ENCODE data around the gene GIPC2.
"Not testable (repeated sequence)": the region's sequence is repeated elsewhere in the genome, so short reads cannot be mapped to it uniquely, and the experiment has no call there.

The GIPC2 gene

DNA sequence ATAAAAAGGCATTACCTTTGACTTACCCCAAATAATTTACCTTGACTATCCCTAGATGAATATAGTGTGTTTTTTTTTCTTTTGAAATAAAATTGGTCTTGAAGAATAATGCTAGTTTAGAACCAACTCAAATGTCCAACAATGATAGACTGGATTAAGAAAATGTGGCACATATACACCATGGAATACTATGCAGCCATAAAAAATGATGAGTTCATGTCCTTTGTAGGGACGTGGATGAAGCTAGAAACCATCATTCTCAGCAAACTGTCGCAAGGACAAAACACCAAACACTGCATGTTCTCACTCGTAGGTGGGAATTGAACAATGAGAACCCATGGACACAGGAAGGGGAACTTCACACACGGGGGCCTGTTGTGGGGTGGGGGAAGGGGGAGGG is 63.9 kb downstream of the GIPC2 start:
- not testable (repeated sequence) for H3K4me1 ChIP-seq (ENCODE audit: control insufficient read depth, insufficient read depth, low read length); H3K27me3 ChIP-seq (ENCODE audit: control insufficient read depth, insufficient read depth, low read length); H3K36me3 ChIP-seq (ENCODE audit: control insufficient read depth, insufficient read depth, low read length); H3K9ac ChIP-seq (ENCODE audit: low read length); H3K9me3 ChIP-seq (ENCODE audit: control insufficient read depth, low read length); H3K4me3 ChIP-seq (ENCODE audit: low read length)

GRCh38 chr1:78113156-78113916 is 67.6 kb downstream of the GIPC2 start:
- H3K27me3 ChIP-seq (ENCODE audit: control insufficient read depth, insufficient read depth, low read length), result no peaks in the 10 kb centered on the region
- H3K9ac ChIP-seq (ENCODE audit: low read length), result no peak overlapping the region
- no peaks in the 10 kb centered on the region for H3K36me3 ChIP-seq (ENCODE audit: control insufficient read depth, insufficient read depth, low read length)
- no peaks in the 10 kb centered on the region for H3K4me1 ChIP-seq (ENCODE audit: control insufficient read depth, insufficient read depth, low read length)
- no peak overlapping the region for H3K4me3 ChIP-seq (ENCODE audit: low read length)
- H3K9me3 ChIP-seq (ENCODE audit: control insufficient read depth, low read length), result no peaks in the 10 kb centered on the region

DNA sequence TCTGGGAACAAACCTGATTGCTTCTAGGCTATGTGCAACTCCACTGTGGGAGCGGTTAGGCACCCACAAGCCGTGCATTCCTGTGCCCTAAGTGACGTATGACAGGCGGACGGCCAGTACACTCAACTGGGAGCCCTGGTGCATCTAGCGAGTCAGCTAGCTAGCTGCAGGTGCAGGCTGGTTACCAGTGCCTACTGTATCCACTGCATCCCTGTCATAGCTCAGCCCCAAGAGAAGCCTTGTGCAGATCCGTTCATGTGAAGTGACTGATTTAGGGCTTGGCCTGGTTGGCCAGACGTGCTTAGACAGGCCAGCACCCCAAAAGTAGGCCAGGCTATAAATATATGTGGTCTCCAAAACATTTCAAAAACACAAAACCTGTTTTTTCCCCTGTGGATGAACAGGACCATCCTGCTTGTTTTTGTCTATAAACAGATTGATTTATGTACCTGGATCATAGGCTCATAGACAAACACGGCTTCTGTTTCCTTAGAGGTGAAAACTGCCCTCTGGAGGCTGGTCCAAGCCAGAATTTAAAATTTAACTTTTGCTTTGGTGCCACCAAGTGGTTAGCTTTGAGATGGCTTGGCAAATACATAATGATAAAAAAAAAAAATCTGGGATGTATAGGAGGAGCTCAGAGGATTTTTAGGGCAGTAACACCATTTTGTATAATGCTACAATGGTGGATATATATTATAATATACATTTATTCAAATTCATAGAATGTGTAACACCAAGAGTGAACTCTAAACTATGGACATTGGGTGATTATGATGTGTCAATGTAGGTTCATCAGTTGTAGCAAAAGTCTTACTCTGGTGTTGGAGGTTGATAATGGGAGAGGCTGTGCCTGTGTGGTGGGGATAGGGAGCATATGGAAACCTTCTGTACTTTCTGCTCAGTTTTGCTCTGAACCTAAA is 68.5 kb downstream of the GIPC2 start:
- H3K36me3 ChIP-seq (ENCODE audit: control insufficient read depth, insufficient read depth, low read length), result no peaks in the 10 kb centered on the region
- no peak overlapping the region for H3K4me3 ChIP-seq (ENCODE audit: low read length)
- H3K9ac ChIP-seq (ENCODE audit: low read length), result no peak overlapping the region
- H3K4me1 ChIP-seq (ENCODE audit: control insufficient read depth, insufficient read depth, low read length), result no peaks in the 10 kb centered on the region
- no peaks in the 10 kb centered on the region for H3K27me3 ChIP-seq (ENCODE audit: control insufficient read depth, insufficient read depth, low read length)
- H3K9me3 ChIP-seq (ENCODE audit: control insufficient read depth, low read length), result no peaks in the 10 kb centered on the region

DNA sequence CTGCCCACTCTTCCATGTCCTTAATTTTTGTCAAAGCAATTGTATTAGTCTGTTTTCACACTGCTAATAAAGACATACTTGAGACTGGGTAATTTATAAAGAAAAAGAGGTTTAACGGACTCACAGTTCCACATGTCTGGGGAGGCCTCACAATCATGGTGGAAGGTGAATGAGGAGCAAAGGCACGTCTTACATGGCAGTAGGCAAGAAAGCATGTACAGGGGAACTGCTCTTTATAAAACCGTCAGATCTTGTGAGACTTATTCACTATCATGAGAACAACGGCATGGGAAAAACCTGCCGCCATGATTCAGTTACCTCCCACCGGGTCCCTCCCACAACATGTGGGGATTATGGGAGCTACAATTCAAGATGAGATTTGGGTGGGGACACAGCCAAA is 74.7 kb downstream of the GIPC2 start:
- H3K9ac ChIP-seq (ENCODE audit: low read length); H3K9me3 ChIP-seq (ENCODE audit: control insufficient read depth, low read length); H3K4me1 ChIP-seq (ENCODE audit: control insufficient read depth, insufficient read depth, low read length); H3K27me3 ChIP-seq (ENCODE audit: control insufficient read depth, insufficient read depth, low read length); H3K4me3 ChIP-seq (ENCODE audit: low read length); H3K36me3 ChIP-seq (ENCODE audit: control insufficient read depth, insufficient read depth, low read length): not testable (repeated sequence)

GRCh38 chr1:78121710-78122109 is 75.9 kb downstream of the GIPC2 start:
- Histone ChIP-seq H3K36me3 (ENCODE audit: control insufficient read depth, insufficient read depth, low read length) (no peaks in the 10 kb centered on the region), H3K27me3 (ENCODE audit: control insufficient read depth, insufficient read depth, low read length) (no peaks in the 10 kb centered on the region), H3K9ac (ENCODE audit: low read length) (no peak overlapping the region), H3K4me1 (ENCODE audit: control insufficient read depth, insufficient read depth, low read length) (no peaks in the 10 kb centered on the region), H3K4me3 (ENCODE audit: low read length) (no peak overlapping the region), H3K9me3 (ENCODE audit: control insufficient read depth, low read length) (no peaks in the 10 kb centered on the region)

DNA sequence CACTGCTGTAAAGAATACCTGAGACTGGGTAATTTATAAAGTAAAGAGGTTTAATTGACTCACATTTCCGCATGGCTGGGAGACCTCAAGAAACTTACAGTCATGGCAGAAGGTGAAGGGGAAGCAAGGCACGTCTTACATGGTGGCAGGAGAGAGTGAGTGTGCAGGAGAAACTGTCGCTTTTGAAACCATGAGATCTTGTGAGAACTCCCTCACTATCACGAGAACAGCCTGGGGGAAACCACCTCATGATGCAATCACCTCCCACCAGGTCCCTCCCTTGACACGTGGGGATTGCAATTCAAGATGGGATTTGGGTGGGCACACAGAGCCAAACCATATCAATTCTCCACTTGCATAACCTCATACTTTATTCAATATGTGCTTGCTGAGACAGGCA is 76.6 kb downstream of the GIPC2 start:
- Histone ChIP-seq H3K9me3 (ENCODE audit: control insufficient read depth, low read length) (no peaks in the 10 kb centered on the region), H3K4me1 (ENCODE audit: control insufficient read depth, insufficient read depth, low read length) (no peaks in the 10 kb centered on the region), H3K4me3 (ENCODE audit: low read length) (no peak overlapping the region), H3K36me3 (ENCODE audit: control insufficient read depth, insufficient read depth, low read length) (no peaks in the 10 kb centered on the region), H3K9ac (ENCODE audit: low read length) (no peak overlapping the region), H3K27me3 (ENCODE audit: control insufficient read depth, insufficient read depth, low read length) (no peaks in the 10 kb centered on the region)

DNA sequence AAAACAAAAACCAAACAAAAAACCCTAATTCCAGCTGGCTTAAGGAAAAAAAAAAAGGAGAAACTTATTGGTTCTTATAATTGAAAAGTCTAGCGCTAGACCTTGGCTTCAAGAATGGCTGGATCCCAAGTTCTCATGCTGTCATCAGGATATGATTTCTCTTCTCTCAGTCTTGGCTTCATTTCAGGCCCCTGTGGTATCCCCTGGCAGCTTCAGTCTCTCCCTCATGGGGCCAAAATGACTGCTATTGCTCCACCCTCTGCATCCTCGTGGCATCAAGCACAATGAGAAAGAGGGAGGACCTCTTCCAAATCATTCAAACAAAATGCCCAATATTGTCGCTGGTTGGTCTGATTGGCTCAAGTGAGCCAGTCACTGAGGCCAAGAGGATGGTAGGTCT is 80.7 kb downstream of the GIPC2 start:
- H3K27me3 ChIP-seq (ENCODE audit: control insufficient read depth, insufficient read depth, low read length), result no peaks in the 10 kb centered on the region
- H3K4me3 ChIP-seq (ENCODE audit: low read length), result no peak overlapping the region
- no peaks in the 10 kb centered on the region for H3K4me1 ChIP-seq (ENCODE audit: control insufficient read depth, insufficient read depth, low read length)
- H3K9me3 ChIP-seq (ENCODE audit: control insufficient read depth, low read length), result no peaks in the 10 kb centered on the region
- no peak overlapping the region for H3K9ac ChIP-seq (ENCODE audit: low read length)
- no peaks in the 10 kb centered on the region for H3K36me3 ChIP-seq (ENCODE audit: control insufficient read depth, insufficient read depth, low read length)

- Histone ChIP-seq H3K27me3 (ENCODE audit: control insufficient read depth, insufficient read depth, low read length) (no peaks in the 10 kb centered on the region), H3K9ac (ENCODE audit: low read length) (no peak overlapping the region), H3K9me3 (ENCODE audit: control insufficient read depth, low read length) (no peaks in the 10 kb centered on the region), H3K4me1 (ENCODE audit: control insufficient read depth, insufficient read depth, low read length) (no peaks in the 10 kb centered on the region), H3K4me3 (ENCODE audit: low read length) (no peak overlapping the region), H3K36me3 (ENCODE audit: control insufficient read depth, insufficient read depth, low read length) (no peaks in the 10 kb centered on the region)
These were observed 86.6 kb downstream of the GIPC2 start for GRCh38 chr1:78132174-78132947.

DNA sequence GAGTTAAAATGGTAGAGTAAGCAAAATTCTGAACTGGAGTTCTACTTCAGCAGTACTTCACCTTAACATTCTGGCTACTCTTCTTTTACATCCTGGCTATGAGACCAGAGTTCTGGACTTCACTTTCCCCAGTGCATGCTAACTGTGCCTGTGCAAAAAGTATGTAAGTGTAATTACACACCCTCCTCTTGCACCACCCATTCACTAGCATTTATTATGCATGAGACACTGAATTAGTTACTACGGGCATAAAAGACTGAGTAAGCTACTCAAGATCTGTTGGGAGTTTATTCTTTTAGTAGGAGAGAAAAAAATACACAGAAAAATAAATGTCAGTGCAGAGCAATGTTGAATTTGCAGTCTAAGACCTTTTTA is 87.2 kb downstream of the GIPC2 start:
- no peaks in the 10 kb centered on the region for H3K36me3 ChIP-seq (ENCODE audit: control insufficient read depth, insufficient read depth, low read length)
- no peak overlapping the region for H3K9ac ChIP-seq (ENCODE audit: low read length)
- no peaks in the 10 kb centered on the region for H3K4me1 ChIP-seq (ENCODE audit: control insufficient read depth, insufficient read depth, low read length)
- H3K4me3 ChIP-seq (ENCODE audit: low read length), result no peak overlapping the region
- no peaks in the 10 kb centered on the region for H3K9me3 ChIP-seq (ENCODE audit: control insufficient read depth, low read length)
- no peaks in the 10 kb centered on the region for H3K27me3 ChIP-seq (ENCODE audit: control insufficient read depth, insufficient read depth, low read length)

DNA sequence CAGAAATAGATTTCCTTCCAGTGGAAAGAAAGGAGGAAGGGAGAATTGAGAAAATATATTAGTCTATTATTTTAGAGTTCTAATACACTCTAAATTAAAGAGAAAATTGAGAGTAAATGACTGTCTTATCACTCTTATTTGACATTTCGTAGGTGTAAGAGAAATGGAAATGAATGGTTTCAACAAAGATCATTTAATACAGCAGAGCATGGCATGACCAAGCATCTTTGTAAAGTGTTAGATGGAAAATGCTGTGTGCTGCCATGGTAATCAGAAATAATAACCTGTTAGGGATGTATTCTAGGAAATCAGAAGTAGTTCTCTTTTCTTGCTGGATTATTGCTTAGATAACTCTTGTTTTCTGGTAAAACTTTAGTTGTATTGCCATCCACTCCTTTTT is 90.9 kb downstream of the GIPC2 start:
- Histone ChIP-seq H3K4me1 (ENCODE audit: control insufficient read depth, insufficient read depth, low read length) (no peaks in the 10 kb centered on the region), H3K9ac (ENCODE audit: low read length) (no peak overlapping the region), H3K9me3 (ENCODE audit: control insufficient read depth, low read length) (no peaks in the 10 kb centered on the region), H3K27me3 (ENCODE audit: control insufficient read depth, insufficient read depth, low read length) (no peaks in the 10 kb centered on the region), H3K36me3 (ENCODE audit: control insufficient read depth, insufficient read depth, low read length) (no peaks in the 10 kb centered on the region), H3K4me3 (ENCODE audit: low read length) (no peak overlapping the region)

- H3K9me3 ChIP-seq (ENCODE audit: control insufficient read depth, low read length), result no peaks in the 10 kb centered on the region
- no peaks in the 10 kb centered on the region for H3K36me3 ChIP-seq (ENCODE audit: control insufficient read depth, insufficient read depth, low read length)
- H3K4me3 ChIP-seq (ENCODE audit: low read length), result no peak overlapping the region
- H3K9ac ChIP-seq (ENCODE audit: low read length), result no peak overlapping the region
- peaks cover 5% of the 10 kb centered on the region for H3K4me1 ChIP-seq (ENCODE audit: control insufficient read depth, insufficient read depth, low read length)
- H3K27me3 ChIP-seq (ENCODE audit: control insufficient read depth, insufficient read depth, low read length), result no peaks in the 10 kb centered on the region
These were observed 95.9 kb downstream of the GIPC2 start for GRCh38 chr1:78141531-78142231.

Data from mucosa of stomach (tissue), 1 donor.